GM12864 (cell line): Measurements from ENCODE around the gene STX19.

Experiments used
- DNase-seq: peaks from one replicate; pipeline ENCODE4 v3.0.0-alpha.2; 2011; ENCODE audit warnings: low read depth
- H3K4me3 ChIP-seq: 2 replicates; pipeline ENCODE4 v1.5.1; 2011; ENCODE audit warnings: mild to moderate bottlenecking, low read depth, low read length, control low read depth
- CTCF ChIP-seq: IDR thresholded peaks from 2 replicates; pipeline ENCODE4 v1.5.1; 2011; ENCODE audit warnings: low read depth, mild to moderate bottlenecking, moderate library complexity, low read length, control low read depth, inconsistent platforms; ENCODE audit errors: missing control alignments

Gene STX19

GRCh38 chr3:94028093-94028837 lies at the start of gene STX19:
STX19 (minus strand) TSS chr3:94028597; CDS start chr3:94015269, 13,328 bp downstream.
- H3K4me3 ChIP-seq = no peak within 1 kb of the TSS
- TF ChIP-seq CTCF = no peak
- no peak for DNase-seq

- H3K4me3 ChIP-seq = no peak overlapping the region
- no peak for DNase-seq
- no peak for TF ChIP-seq CTCF
These were observed 47.7 kb upstream of the STX19 start for GRCh38 chr3:94076055-94076454.

- TF ChIP-seq CTCF = no peak
- no peak overlapping the region for H3K4me3 ChIP-seq
- peak; percentile 51 for DNase-seq
These were observed 43.4 kb upstream of the STX19 start for GRCh38 chr3:94071713-94072284.

DNA sequence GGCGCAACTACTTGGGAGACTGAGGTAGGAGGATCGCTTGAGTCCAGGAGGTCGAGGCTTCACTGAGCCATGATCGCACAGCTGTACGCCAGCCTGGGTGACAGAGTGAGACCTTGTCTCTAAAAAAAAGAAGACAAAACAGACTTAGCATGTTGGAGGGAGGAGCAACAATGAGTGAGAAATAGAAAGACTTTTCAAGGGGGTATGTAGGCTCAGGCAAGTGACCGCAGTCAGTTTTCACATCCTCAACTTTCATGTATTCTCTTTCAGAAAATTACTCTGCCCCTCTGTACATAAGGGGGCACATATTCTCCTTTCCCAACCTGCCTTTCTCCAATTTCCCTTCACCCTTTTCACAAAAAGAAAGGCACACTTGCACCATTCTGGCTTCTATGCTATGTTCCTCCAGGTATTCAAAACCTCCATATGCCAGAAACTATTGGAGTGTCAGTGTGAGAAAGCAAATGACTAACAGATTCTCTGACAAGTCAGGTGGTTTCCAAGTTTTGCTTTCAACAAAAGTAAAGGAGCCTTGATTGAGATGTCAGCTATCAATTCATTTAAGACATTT lies 42.0 kb upstream of the STX19 start:
- DNase-seq = peak; percentile 45
- no peak overlapping the region; the same call in 1 of the 2 replicates for H3K4me3 ChIP-seq
- no peak for TF ChIP-seq CTCF

DNA sequence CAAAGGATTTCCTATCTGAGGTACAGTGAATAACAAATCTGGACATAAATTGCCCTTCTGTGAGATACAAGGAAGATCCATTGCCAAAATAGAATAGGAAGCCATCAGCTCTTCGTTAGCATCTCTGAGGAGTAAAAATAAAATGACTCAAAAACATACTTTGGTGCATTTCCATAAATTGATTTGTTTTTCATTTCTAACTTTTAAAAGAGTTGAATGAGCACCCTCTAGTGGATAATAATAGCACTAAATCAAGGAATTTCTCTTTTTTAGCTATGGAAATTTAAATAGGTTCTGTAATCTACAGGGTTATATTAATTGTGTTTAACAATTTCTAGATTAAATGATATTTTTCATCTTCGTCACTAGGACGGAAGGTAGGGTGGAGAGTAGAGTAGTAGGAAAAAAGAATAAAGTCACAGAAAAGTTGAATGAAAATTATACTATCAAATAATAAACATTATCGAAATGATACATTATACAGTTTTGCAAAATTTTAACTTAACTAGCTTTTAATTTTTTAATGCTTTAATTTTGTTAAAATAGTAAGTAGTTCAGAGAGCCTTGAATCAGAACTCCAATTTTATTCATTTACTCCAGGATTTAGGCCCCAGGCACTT lies 40.9 kb upstream of the STX19 start:
- H3K4me3 ChIP-seq = no peak overlapping the region
- no peak for DNase-seq
- TF ChIP-seq CTCF = peak; percentile 30

- H3K4me3 ChIP-seq = no peak overlapping the region
- DNase-seq = no peak
- no peak for TF ChIP-seq CTCF
These were observed 38.4 kb upstream of the STX19 start for GRCh38 chr3:94066506-94067500.
